Keratinocyte (primary cell): Measurements from ENCODE around the gene MAP7. TPM values are rescaled to one million over a fixed set of nuclear protein-coding genes. Genes with fewer than 3 reads are reported as not detected.
"Not testable (repeated sequence)": the region's sequence is repeated elsewhere in the genome, so short reads cannot be mapped to it uniquely, and the experiment has no call there.

Experiments used
- DNase-seq: peaks from one replicate; pipeline ENCODE4 v3.0.0-alpha.2; 2011; ENCODE audit warnings: low read depth, missing footprints, low spot score
- FAIRE-seq: peaks from 2 replicates; lab custom pipeline; 2011; peaks lifted over from hg19 to GRCh38; lab: Jason Lieb, UNC
- H2AFZ ChIP-seq: 2 replicates; pipeline ENCODE4 v1.6.0; 2012; ENCODE audit warnings: low read length, control low read depth, inconsistent platforms; ENCODE audit not compliant: control insufficient read depth
- H3K27ac ChIP-seq: 2 replicates; pipeline ENCODE4 v1.5.1; 2011; ENCODE audit warnings: low read length; ENCODE audit not compliant: control insufficient read depth, insufficient read depth
- H3K27me3 ChIP-seq: 3 replicates; pipeline ENCODE4 v1.6.0; 2011; ENCODE audit warnings: low read length; ENCODE audit not compliant: control insufficient read depth, insufficient read depth; ENCODE audit errors: extremely low read depth
- H3K36me3 ChIP-seq, 2 experiments: 2 replicates in 1 of 2; 3 replicates in 1 of 2; pipeline ENCODE4 v1.5.1; 2011; ENCODE audit warnings: low read length in 2 of 2, mild to moderate bottlenecking in 1 of 2; ENCODE audit not compliant: control insufficient read depth in 2 of 2, insufficient read depth in 2 of 2; ENCODE audit errors: extremely low read depth in 1 of 2
- H3K4me1 ChIP-seq: 3 replicates; pipeline ENCODE4 v1.5.1; 2011; ENCODE audit warnings: low read length; ENCODE audit not compliant: control insufficient read depth, insufficient read depth; ENCODE audit errors: extremely low read depth
- H3K4me2 ChIP-seq: 3 replicates; pipeline ENCODE4 v1.6.0; 2011; ENCODE audit warnings: low read depth, low read length; ENCODE audit not compliant: control insufficient read depth, insufficient read depth; ENCODE audit errors: extremely low read depth
- H3K4me3 ChIP-seq, 3 experiments: fragments of 200-600 bp in 1 of 3; sonication (generic) in 1 of 3; 2 replicates in 2 of 3; 3 replicates in 1 of 3; pipeline ENCODE4 v1.5.1; 2011 to 2016; ENCODE audit warnings: low read length in 3 of 3, mild to moderate bottlenecking in 3 of 3, control low read depth in 2 of 3, inconsistent platforms in 1 of 3, low read depth in 1 of 3, mixed read lengths in 1 of 3, mixed run types in 1 of 3, moderate library complexity in 1 of 3; ENCODE audit not compliant: control insufficient read depth in 2 of 3, insufficient read depth in 2 of 3; ENCODE audit errors: extremely low read depth in 1 of 3
- H3K79me2 ChIP-seq: 2 replicates; pipeline ENCODE4 v1.6.0; 2012; ENCODE audit warnings: low read length; ENCODE audit not compliant: control insufficient read depth, insufficient read depth
- H3K9ac ChIP-seq: 3 replicates; pipeline ENCODE4 v1.6.0; 2011; ENCODE audit warnings: low read length; ENCODE audit not compliant: control insufficient read depth, insufficient read depth; ENCODE audit errors: extremely low read depth
- H3K9me1 ChIP-seq: 3 replicates; pipeline ENCODE4 v1.6.0; 2011; ENCODE audit warnings: low read length; ENCODE audit not compliant: control insufficient read depth, insufficient read depth; ENCODE audit errors: extremely low read depth
- H3K9me3 ChIP-seq: 2 replicates; pipeline ENCODE4 v1.5.1; 2012; ENCODE audit warnings: low read depth, low read length; ENCODE audit not compliant: control insufficient read depth
- H4K20me1 ChIP-seq: 3 replicates; pipeline ENCODE4 v1.6.0; 2011; ENCODE audit warnings: low read length; ENCODE audit not compliant: control insufficient read depth, insufficient read depth; ENCODE audit errors: extremely low read depth
- CTCF ChIP-seq, 3 experiments: IDR thresholded peaks in 1 of 3; conservative IDR thresholded peaks in 1 of 3; optimal IDR thresholded peaks in 1 of 3; 2 replicates in 2 of 3; 3 replicates in 1 of 3; pipeline versions ENCODE3 to v1.5.1; 2011; ENCODE audit warnings: low read length in 3 of 3, mild to moderate bottlenecking in 3 of 3, moderate library complexity in 2 of 3, control low read depth in 1 of 3, inconsistent platforms in 1 of 3; ENCODE audit not compliant: insufficient read depth in 2 of 3; ENCODE audit errors: extremely low read depth in 1 of 3
- EZH2 ChIP-seq: IDR thresholded peaks from one replicate; pipeline ENCODE4 v1.6.1; 2012; ENCODE audit warnings: inconsistent platforms, mild to moderate bottlenecking, low read length, moderate library complexity
- dilution Hi-C: fragments of 300-500 bp; cut with MboI; formaldehyde crosslinking; loops from one replicate; pipeline ENCODE4 v1.7.0; 2020; ENCODE audit warnings: low sequenced_read_pairs; ENCODE audit not compliant: extremely low pct_ligation_motif_present
- polyA plus RNA-seq, 5 experiments: library from polyadenylated mRNA; depleted of rRNA in 3 of 5; stranded (reverse) in 3 of 5; stranded (forward) in 1 of 5; unstranded in 1 of 5; fragments of >200 nt; gene quantifications; 1 replicate in 1 of 5; 2 replicates in 3 of 5; 3 replicates in 1 of 5; pipeline versions ENCODE4 v1.2.1 to v1.2.3, GENCODE V29; 2011 to 2012; ENCODE audit warnings: missing spikeins in 2 of 5, low read depth in 1 of 5, low replicate concordance in 1 of 5

The MAP7 gene
- polyA plus RNA-seq, 1 donor (not counting 4 experiments of a cell fraction or from before 2014, with no cell fraction given), result 11.8 TPM

GRCh38 chr6:136398453-136398852 lies 151.8 kb downstream of the MAP7 start:
- Histone ChIP-seq H3K9me3 (no peaks in the 10 kb centered on the region), H3K9ac (no peak overlapping the region), H3K79me2 (no peaks in the 10 kb centered on the region), H3K27me3 (no peaks in the 10 kb centered on the region), H3K4me1 (peaks cover 15% of the 10 kb centered on the region), H3K36me3 (no peaks in the 10 kb centered on the region), H4K20me1 (no peaks in the 10 kb centered on the region), H3K4me3 (no peak overlapping the region), H3K4me2 (no peak overlapping the region), H3K9me1 (no peaks in the 10 kb centered on the region), H2AFZ (no peak overlapping the region), H3K27ac (no peak overlapping the region)
- TF ChIP-seq CTCF (optimal IDR thresholded peaks at IDR 0.05 in 1 of 3, IDR thresholded peaks at IDR 0.05 in 1 of 3, conservative IDR thresholded peaks at IDR 0.05 in 1 of 3; ENCODE audit: extremely low read depth in 1 of 3, insufficient read depth in 2 of 3, low read length in 3 of 3) (no peak), EZH2 (no peak)
- FAIRE-seq (no peak), DNase-seq (no peak)
- dilution Hi-C loops, result no loop called here

- Histone ChIP-seq H3K4me3 (no peak overlapping the region), H3K4me2 (no peak overlapping the region), H3K9me3 (no peaks in the 10 kb centered on the region), H3K9me1 (no peaks in the 10 kb centered on the region), H3K79me2 (no peaks in the 10 kb centered on the region), H3K36me3 (no peaks in the 10 kb centered on the region), H3K27me3 (no peaks in the 10 kb centered on the region), H2AFZ (no peak overlapping the region), H3K27ac (no peak overlapping the region), H3K4me1 (peaks cover 3% of the 10 kb centered on the region), H4K20me1 (no peaks in the 10 kb centered on the region), H3K9ac (no peak overlapping the region)
- dilution Hi-C loops, result no loop called here
- TF ChIP-seq CTCF (optimal IDR thresholded peaks at IDR 0.05 in 1 of 3, IDR thresholded peaks at IDR 0.05 in 1 of 3, conservative IDR thresholded peaks at IDR 0.05 in 1 of 3; ENCODE audit: extremely low read depth in 1 of 3, insufficient read depth in 2 of 3, low read length in 3 of 3), result no peak
- TF ChIP-seq EZH2, result no peak
- DNase-seq (no peak), FAIRE-seq (no peak)
These were observed 153.3 kb downstream of the MAP7 start for GRCh38 chr6:136396908-136397307.

GRCh38 chr6:136390959-136391358 lies 159.3 kb downstream of the MAP7 start:
- H3K36me3 ChIP-seq, H3K9me1 ChIP-seq, H3K27ac ChIP-seq, H4K20me1 ChIP-seq, H3K79me2 ChIP-seq, dilution Hi-C loops, H3K9me3 ChIP-seq, H3K4me2 ChIP-seq, H3K4me3 ChIP-seq, DNase-seq, H3K4me1 ChIP-seq, H3K27me3 ChIP-seq, H2AFZ ChIP-seq, H3K9ac ChIP-seq, FAIRE-seq: not testable (repeated sequence)
